Left cardiac atrium (tissue), 4 donors: ENCODE measurements around the gene PLVAP. TPM values are rescaled to one million over a fixed set of nuclear protein-coding genes. Genes with fewer than 3 reads are reported as not detected.

Experiments
- ATAC-seq, 2 donors: fragments of 200-7000 bp; cut with Tn5 transposase; one replicate each; pipeline ENCODE4 v1.9.1; 2020; ENCODE audit warnings: mild to moderate bottlenecking in 2 of 2, moderate library complexity in 2 of 2
- DNase-seq: peaks from one replicate; pipeline ENCODE4 v3.0.0-alpha.2; 2020
- intact Hi-C, 2 donors: fragments of 100-400 bp; cut with DNase I; formaldehyde crosslinking; loops; one replicate each; pipeline versions ENCODE4 v1.14.1 to v1.15.1; 2022 to 2023
- total RNA-seq, 2 donors: library from RNA; stranded (reverse); fragmentation: NEBNext Ultra II Directional; extraction: Animal tissue kit (Norgen Biotek cat#: 25700); gene quantifications; one replicate each; pipeline ENCODE4 v1.2.1, GENCODE V29; 2021
- donor health status: DM: no; HTN: yes; CAD: no.
- donor health status: DM: no; HTN: yes; CAD: no; lungs with severe emphysema.
- donor health status: DM: yes; HTN: yes; CAD: no.
- donor health status: Dilated cardiomyopathy.

Gene PLVAP
- total RNA-seq, 2 donors from 2014 or later, result 102 to 137 TPM

DNA sequence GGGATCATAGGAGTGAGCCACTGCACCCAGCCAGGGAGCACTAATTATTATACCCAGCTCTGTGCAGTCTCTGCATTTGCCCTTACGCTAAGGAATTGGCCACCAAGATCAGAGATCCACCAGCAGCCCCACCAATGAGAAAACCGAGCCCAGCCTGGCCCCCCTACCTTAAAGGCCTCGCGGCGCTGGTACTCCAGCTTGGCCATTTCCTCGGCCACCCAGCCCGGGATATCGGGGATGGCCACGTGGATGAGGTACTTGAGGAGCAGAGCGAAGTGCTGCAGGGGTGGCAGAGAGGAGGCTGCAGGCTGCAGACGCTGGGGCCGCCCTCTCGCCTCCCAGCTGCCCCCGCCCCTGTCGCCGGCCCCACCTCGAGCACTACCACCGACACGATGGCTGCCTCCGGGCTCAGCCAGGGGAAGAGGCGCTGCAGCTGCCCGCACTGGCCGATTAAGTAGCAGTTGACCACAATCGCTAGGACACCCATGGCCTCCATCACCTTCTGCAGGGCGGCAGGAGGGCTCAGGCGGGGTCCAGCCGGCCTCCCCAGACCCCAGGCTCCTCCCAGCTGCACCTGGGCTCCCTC, 50.0 kb downstream of the PLVAP start:
- DNase-seq (no peak), ATAC-seq (no peak)
- intact Hi-C loops, result no loop called here

DNA sequence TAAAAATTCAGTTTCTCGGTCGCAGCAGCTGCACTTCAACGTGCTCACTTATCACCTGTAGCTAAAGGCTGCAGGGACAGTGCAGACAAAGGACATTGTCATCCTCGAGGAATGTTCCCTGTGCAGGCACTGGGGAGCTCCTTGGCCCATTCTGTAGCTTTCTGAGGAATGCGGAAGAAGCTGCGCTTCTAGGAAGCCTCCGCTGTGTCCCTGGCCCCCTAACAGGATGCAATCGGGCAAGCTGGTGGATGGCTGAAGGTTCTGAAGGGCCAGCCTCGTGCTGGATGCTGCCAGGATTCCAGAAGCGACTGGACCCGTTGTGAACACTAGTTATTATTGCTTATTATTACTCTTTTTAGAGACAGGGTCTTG, 50.6 kb downstream of the PLVAP start:
- ATAC-seq, result no peak
- intact Hi-C loops, result no loop called here
- DNase-seq, result no peak

- intact Hi-C loops, result no loop called here
- DNase-seq (peak; percentile 72), ATAC-seq (peak in 1 of 2 donors; percentile 67)
Observed at GRCh38 chr19:17325881-17326594, 51.1 kb downstream of the PLVAP start.

GRCh38 chr19:17325133-17325532, 52.0 kb downstream of the PLVAP start:
- no peak for DNase-seq
- intact Hi-C loops, result no loop called here
- no peak for ATAC-seq

- DNase-seq, result no peak
- no peak for ATAC-seq
- intact Hi-C loops, result no loop called here
Observed at GRCh38 chr19:17324357-17325114, 52.6 kb downstream of the PLVAP start.

DNA sequence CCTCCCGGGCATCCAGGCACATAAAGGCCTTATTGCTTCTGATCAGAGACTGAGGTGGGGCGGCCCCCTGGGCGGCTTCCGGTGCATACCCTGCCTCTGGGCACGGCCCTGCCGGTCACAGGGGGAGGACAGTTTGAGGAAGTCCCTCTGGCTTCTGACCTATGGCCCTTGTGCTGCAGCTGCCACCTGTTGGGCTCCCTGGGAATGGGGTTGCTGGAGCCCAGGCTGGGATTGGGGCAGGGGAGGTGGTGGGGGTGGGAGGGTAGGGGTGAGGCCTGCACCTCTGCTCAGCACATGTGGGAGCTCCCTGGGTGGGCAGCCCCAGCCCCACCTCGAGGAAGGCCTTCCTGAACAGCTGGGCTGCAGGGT, 53.2 kb downstream of the PLVAP start:
- ATAC-seq (no peak), DNase-seq (no peak)
- intact Hi-C loops, result no loop called here

- no peak for ATAC-seq
- DNase-seq, result no peak
- intact Hi-C loops, result no loop called here
Observed at GRCh38 chr19:17323300-17323963, 53.7 kb downstream of the PLVAP start.

DNA sequence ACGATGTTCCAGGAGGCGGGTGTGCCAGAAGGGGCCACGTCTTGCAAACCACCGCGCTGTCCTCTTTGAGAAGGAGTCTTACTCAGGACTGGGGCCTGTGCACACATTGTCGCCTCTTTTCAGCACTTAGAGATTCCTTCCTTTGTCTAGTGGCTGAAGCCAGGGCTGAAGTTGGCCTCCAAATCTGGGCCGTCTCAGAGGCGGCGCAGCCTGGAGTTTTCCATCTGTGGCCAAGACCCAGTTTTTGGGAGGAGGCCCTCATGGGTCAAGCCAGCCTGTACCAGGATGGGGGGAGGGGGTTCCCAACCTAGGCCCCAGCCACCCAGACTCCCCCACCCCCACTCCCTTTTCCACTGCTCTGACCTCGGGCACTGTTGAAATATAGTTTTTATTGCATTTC, 54.3 kb downstream of the PLVAP start:
- ATAC-seq (no peak), DNase-seq (no peak)
- intact Hi-C loops, result no loop called here

DNA sequence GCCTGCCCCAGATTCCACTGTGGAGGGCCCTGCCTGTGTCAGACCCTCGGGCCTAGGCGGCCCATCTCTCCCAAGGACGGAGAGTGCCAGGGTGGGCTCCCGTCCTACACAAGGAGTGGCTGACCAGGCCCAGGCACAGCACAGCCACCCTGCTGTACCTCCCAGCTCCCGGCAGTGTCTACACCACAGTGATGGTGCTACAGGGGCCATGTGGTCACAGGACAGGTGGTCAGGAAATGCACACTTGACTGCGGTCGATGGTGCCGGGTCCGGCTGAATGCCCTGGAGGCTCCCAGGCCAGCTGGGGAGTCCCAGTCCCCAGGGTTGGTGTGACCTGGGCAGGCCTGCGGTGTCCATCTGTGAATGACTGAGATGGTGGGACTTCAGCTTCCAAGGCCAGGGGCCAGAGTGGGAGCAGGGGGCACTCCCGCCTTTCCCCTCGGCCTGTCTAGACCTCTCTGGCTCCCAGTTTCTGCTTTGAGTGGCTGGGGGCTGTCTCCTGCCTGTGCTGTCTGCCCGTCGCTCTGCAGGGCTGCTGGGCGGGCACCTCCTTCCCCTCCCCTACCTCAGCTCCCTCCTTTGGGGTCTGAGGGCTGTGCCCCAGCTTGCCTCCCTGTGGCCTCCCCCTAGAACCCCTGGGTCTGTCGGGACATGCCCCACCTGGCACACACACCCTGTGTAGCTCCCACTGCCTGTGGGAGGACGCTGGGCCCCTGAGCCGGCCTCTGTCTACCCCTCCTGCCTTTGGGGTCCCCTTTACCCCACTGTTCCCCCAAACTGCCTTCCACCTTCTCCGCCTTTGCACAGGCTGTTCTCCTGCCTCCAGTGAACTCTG, 55.3 kb downstream of the PLVAP start:
- no peak for DNase-seq
- no peak for ATAC-seq
- intact Hi-C loops, result no loop called here

GRCh38 chr19:17320435-17320834, 56.7 kb downstream of the PLVAP start:
- ATAC-seq (no peak), DNase-seq (no peak)
- intact Hi-C loops, result no loop called here

DNA sequence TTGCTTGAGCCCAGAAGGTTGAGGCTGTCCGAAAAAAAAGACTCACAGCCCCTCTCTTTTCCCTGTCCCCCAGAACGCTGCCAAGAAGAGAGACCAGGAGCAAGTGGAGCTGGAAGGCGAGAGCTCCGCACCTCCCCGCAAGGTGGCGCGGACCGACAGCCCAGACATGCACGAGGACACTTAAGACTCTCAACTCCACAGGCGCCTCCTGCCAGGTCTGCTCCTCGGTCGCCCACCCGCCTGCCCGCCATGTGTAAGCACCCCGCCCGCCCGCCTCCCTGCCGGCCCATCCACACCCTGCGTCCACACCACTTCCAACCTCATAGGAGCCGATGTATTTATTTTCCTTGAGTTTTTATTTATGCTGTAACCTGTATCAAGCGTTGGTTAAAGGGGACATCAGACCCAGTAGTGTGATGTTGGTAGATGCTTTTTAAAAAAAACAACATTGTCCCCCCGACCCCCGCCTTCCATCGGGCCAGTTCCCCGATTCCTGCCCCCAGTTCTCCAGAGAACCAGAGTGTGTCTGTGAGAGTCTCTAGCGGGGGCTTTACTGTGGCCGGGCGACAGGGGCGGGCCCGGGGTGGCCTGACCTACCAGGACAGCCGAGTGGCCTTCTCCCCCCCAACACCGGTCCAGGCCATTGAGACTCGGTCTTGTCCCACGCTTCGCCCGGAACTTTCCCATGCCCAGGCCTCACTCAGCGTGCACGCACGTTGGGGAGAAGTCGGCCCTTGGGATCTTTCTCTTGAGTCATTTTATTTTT, 57.5 kb downstream of the PLVAP start:
- ATAC-seq (no peak), DNase-seq (no peak)
- intact Hi-C loops, result no loop called here

DNA sequence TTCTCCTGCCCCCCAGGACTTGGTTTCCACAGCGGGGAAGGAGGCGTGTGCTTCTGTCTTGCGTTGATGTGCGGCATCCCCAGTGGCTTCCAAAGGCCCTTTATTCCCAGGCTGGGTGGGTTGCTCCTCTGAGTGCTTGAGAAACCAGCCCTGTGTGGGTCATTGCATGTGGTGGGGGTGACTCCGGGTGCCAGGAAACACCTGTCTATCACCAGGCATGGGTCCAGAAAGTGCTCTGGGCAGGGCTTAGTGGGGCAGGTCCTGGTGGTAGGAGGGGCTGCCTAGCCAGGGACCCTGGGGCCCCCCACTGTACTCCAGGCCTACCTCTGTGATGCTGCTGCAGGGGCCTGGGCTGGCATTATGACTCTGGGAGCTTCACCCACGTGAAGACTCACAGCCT, 58.2 kb downstream of the PLVAP start:
- intact Hi-C loops, result no loop called here
- DNase-seq, result no peak
- ATAC-seq, result no peak

DNA sequence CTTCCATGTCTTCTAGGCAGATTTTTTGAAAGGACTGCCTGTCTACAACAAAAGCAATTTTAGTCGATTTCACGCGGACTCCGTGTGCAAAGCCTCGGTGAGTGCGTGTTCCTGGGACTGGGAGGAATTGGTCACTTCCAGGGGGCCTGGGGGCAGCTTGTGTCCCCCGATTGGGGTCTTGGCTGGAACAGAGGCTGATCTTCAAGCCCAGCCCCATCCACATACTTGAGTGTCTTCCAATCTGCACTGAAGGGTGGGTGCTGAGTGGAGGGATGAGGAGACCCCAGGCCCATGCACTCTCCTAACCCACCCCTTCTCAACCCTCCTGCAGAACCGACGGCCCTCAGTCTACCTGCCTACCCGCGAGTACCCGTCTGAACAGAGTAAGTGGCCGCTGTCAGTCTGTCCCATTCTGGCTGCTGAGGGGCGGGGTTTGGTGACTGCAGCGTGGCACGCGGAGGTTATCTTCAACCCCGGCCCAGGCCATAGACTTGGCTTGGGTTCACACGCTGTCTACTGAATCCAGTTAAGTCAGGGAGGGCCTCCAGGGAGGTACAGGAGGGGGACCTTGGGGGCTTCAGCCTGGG, 63.0 kb downstream of the PLVAP start:
- DNase-seq (no peak), ATAC-seq (no peak)
- intact Hi-C loops, result no loop called here

GRCh38 chr19:17312189-17313113, 64.7 kb downstream of the PLVAP start:
- DNase-seq (no peak), ATAC-seq (no peak)
- intact Hi-C loops, result no loop called here

- ATAC-seq (no peak), DNase-seq (no peak)
- intact Hi-C loops, result no loop called here
Observed at GRCh38 chr19:17311455-17312188, 65.5 kb downstream of the PLVAP start.

DNA sequence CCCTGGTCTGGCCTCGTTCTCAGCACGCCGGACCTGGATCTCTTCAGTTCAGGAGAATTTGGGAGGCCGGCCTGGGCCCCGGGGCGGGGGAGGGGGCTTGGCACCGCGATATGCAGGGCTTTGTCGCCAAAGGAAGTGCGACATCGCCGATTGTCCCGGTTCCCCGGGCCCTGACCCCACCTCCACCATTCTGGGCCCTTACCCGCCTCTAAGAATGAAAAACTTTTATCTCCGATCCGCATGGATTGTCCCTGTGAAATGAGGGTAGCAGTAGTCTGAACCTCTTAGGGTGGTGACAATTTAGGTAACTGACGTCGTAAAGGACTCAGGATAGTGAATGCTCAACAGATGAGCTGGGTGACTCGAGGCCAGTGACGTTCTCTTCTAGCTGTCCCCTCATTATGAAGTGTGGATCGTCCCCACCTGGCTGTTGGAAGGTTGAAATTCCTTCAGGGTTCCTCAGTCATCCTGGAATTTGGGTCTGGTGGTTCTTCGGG, 67.1 kb downstream of the PLVAP start:
- intact Hi-C loops, result no loop called here
- ATAC-seq, result no peak
- DNase-seq, result no peak
